ENCODE data around the gene C6orf120.

C6orf120 gene

DNA sequence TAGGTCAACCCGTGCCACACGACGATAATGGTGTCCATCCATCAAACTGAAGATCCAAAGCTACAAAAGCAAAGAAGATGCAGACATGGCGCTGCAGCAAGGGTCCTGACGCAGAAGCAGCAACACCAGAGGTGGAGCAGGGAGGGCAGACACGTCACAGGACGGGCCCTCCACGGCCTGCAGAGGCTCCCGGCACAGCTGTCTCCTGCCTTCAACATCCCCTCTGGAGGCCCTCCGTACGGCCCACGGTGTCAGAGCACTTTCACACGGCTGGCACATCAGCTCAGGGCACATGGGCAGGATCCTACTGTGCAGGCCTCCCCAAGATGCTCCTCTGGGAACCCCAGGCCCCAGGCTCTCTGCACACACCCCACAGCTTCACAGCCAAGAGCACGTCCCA lies 37.7 kb upstream of the C6orf120 start:
- no peaks in the 10 kb centered on the region for H3K36me3 ChIP-seq (replicated peaks; ENCODE audit: low read depth, low read length)
- no peaks in the 10 kb centered on the region for H3K4me1 ChIP-seq (ENCODE audit: low read length)
- no peak for TF ChIP-seq EZH2phosphoT487 (IDR thresholded peaks at IDR 0.05; ENCODE audit: low read depth)
- TF ChIP-seq, protein P1, sequence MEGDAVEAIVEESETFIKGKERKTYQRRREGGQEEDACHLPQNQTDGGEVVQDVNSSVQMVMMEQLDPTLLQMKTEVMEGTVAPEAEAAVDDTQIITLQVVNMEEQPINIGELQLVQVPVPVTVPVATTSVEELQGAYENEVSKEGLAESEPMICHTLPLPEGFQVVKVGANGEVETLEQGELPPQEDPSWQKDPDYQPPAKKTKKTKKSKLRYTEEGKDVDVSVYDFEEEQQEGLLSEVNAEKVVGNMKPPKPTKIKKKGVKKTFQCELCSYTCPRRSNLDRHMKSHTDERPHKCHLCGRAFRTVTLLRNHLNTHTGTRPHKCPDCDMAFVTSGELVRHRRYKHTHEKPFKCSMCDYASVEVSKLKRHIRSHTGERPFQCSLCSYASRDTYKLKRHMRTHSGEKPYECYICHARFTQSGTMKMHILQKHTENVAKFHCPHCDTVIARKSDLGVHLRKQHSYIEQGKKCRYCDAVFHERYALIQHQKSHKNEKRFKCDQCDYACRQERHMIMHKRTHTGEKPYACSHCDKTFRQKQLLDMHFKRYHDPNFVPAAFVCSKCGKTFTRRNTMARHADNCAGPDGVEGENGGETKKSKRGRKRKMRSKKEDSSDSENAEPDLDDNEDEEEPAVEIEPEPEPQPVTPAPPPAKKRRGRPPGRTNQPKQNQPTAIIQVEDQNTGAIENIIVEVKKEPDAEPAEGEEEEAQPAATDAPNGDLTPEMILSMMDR (IDR thresholded peaks at IDR 0.05; ENCODE audit: low read depth, low read length) = no peak
- no peak overlapping the region for H3K4me3 ChIP-seq (ENCODE audit: low read length)
- H3K9me3 ChIP-seq (ENCODE audit: insufficient read depth, low read length) = no peaks in the 10 kb centered on the region
- H3K27ac ChIP-seq (ENCODE audit: low read length) = no peak overlapping the region
- H3K79me2 ChIP-seq (ENCODE audit: low read length) = no peaks in the 10 kb centered on the region
- H2AFZ ChIP-seq (ENCODE audit: low read depth, low read length) = no peak overlapping the region
- no peaks in the 10 kb centered on the region for H4K20me1 ChIP-seq (ENCODE audit: insufficient read depth, low read length)
- no peak overlapping the region for H3K9ac ChIP-seq (ENCODE audit: low read length)
- no peaks in the 10 kb centered on the region for H3K27me3 ChIP-seq (ENCODE audit: low read depth, low read length)
- H3K4me2 ChIP-seq (ENCODE audit: low read length) = no peak overlapping the region

DNA sequence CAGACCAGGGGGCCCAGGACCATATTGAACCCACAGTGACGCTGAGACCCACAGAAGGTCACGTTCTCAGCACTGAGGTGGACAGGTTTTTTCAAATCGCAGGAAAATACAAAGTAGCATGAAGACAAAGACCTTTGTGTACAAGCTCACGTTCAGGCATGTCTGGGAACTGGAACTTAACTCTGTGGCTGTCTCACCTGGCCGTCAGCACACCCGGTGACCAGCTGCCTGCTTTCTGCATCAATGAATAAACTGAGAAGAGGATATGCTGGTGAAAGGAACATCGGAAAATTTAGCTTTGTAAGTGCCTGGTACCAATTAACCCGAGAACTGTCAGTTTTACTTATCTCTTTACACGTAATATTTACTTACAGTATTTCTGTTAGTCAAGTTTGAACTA lies 36.6 kb upstream of the C6orf120 start:
- Histone ChIP-seq H2AFZ (ENCODE audit: low read depth, low read length) (no peak overlapping the region), H3K79me2 (ENCODE audit: low read length) (no peaks in the 10 kb centered on the region), H3K9ac (ENCODE audit: low read length) (no peak overlapping the region), H3K27me3 (ENCODE audit: low read depth, low read length) (no peaks in the 10 kb centered on the region), H3K9me3 (ENCODE audit: insufficient read depth, low read length) (no peaks in the 10 kb centered on the region), H3K4me2 (ENCODE audit: low read length) (no peak overlapping the region), H4K20me1 (ENCODE audit: insufficient read depth, low read length) (no peaks in the 10 kb centered on the region), H3K36me3 (replicated peaks; ENCODE audit: low read depth, low read length) (no peaks in the 10 kb centered on the region), H3K4me1 (ENCODE audit: low read length) (no peaks in the 10 kb centered on the region), H3K4me3 (ENCODE audit: low read length) (no peak overlapping the region), H3K27ac (ENCODE audit: low read length) (no peak overlapping the region)
- TF ChIP-seq EZH2phosphoT487 (IDR thresholded peaks at IDR 0.05; ENCODE audit: low read depth) = no peak
- TF ChIP-seq, protein P1 (IDR thresholded peaks at IDR 0.05; ENCODE audit: low read depth, low read length) = no peak

DNA sequence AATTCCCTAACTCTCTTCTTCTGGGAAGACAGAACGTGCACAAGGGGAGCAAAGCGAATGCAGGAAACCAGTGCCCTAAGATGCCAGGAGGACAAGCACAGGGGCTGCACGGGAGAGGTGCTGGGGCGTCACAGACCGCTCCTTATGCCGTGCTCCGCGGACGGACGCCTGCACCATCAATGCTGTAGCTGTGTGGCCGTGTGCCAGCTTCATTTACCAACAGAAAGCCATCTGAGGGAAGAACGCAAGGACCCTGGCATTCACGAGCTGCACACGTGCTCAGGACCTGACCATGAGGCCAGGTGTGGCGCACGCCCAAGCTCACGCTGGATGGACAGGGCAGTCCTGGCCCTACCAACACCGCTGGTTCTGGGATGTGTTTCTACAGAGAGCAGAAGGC lies 35.5 kb upstream of the C6orf120 start:
- H3K9ac ChIP-seq (ENCODE audit: low read length) = no peak overlapping the region
- H3K4me1 ChIP-seq (ENCODE audit: low read length) = no peaks in the 10 kb centered on the region
- H3K79me2 ChIP-seq (ENCODE audit: low read length) = no peaks in the 10 kb centered on the region
- H3K27ac ChIP-seq (ENCODE audit: low read length) = no peak overlapping the region
- H3K27me3 ChIP-seq (ENCODE audit: low read depth, low read length) = no peaks in the 10 kb centered on the region
- no peak overlapping the region for H3K4me3 ChIP-seq (ENCODE audit: low read length)
- H3K36me3 ChIP-seq (replicated peaks; ENCODE audit: low read depth, low read length) = no peaks in the 10 kb centered on the region
- TF ChIP-seq, protein P1 (IDR thresholded peaks at IDR 0.05; ENCODE audit: low read depth, low read length) = no peak
- no peak for TF ChIP-seq EZH2phosphoT487 (IDR thresholded peaks at IDR 0.05; ENCODE audit: low read depth)
- no peaks in the 10 kb centered on the region for H3K9me3 ChIP-seq (ENCODE audit: insufficient read depth, low read length)
- H4K20me1 ChIP-seq (ENCODE audit: insufficient read depth, low read length) = no peaks in the 10 kb centered on the region
- no peak overlapping the region for H3K4me2 ChIP-seq (ENCODE audit: low read length)
- H2AFZ ChIP-seq (ENCODE audit: low read depth, low read length) = no peak overlapping the region

DNA sequence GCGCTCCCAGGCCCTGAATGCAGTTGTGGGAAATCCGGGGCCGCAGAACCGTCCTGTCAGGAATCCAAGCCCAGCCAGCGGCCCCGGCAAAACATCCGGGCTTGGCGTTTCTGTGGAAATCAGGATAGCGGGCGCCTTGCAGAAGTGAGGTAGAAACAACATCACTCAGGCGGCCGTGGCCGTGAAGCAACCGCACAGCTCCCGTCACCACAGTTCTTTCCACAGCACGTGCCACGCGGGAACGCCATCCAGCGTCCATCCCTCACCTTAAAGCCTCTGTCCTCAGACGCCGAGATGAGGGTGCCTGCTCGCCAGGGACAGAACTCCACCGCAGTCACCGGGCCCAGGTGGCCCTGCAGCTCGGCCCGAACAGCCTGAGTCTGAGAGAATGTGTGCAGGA lies 34.2 kb upstream of the C6orf120 start:
- Histone ChIP-seq H3K4me3 (ENCODE audit: low read length) (no peak overlapping the region), H3K9me3 (ENCODE audit: insufficient read depth, low read length) (no peaks in the 10 kb centered on the region), H4K20me1 (ENCODE audit: insufficient read depth, low read length) (no peaks in the 10 kb centered on the region), H3K9ac (ENCODE audit: low read length) (no peak overlapping the region), H3K79me2 (ENCODE audit: low read length) (no peaks in the 10 kb centered on the region), H3K4me2 (ENCODE audit: low read length) (no peak overlapping the region), H3K36me3 (replicated peaks; ENCODE audit: low read depth, low read length) (no peaks in the 10 kb centered on the region), H3K27me3 (ENCODE audit: low read depth, low read length) (no peaks in the 10 kb centered on the region), H3K4me1 (ENCODE audit: low read length) (no peaks in the 10 kb centered on the region), H3K27ac (ENCODE audit: low read length) (no peak overlapping the region), H2AFZ (ENCODE audit: low read depth, low read length) (no peak overlapping the region)
- TF ChIP-seq EZH2phosphoT487 (IDR thresholded peaks at IDR 0.05; ENCODE audit: low read depth) = no peak
- TF ChIP-seq, protein P1 (IDR thresholded peaks at IDR 0.05; ENCODE audit: low read depth, low read length) = no peak
